ENCODE data around the gene CDKN1A. TPM values are rescaled to one million over a fixed set of nuclear protein-coding genes. Genes with fewer than 3 reads are reported as not detected.

The CDKN1A gene
- total RNA-seq, 1 donor from 2014 or later: 1,168 TPM

GRCh38 chr6:36698196-36698595, 19.7 kb downstream of the CDKN1A start:
- Histone ChIP-seq H3K36me3 (ENCODE audit: control insufficient read depth, insufficient read depth, low read length) (no peaks in the 10 kb centered on the region), H3K27me3 (ENCODE audit: control insufficient read depth, insufficient read depth, low read length) (no peaks in the 10 kb centered on the region), H3K4me3 (ENCODE audit: low read depth, low read length) (no peak overlapping the region)
- DNase-seq (ENCODE audit: low read depth): no peak
- TF ChIP-seq CTCF (IDR thresholded peaks at IDR 0.05; ENCODE audit: insufficient read depth, low read length, poor library complexity, severe bottlenecking): no peak

- TF ChIP-seq CTCF (IDR thresholded peaks at IDR 0.05; ENCODE audit: insufficient read depth, low read length, poor library complexity, severe bottlenecking): no peak
- Histone ChIP-seq H3K36me3 (ENCODE audit: control insufficient read depth, insufficient read depth, low read length) (no peaks in the 10 kb centered on the region), H3K4me3 (ENCODE audit: low read depth, low read length) (no peak overlapping the region), H3K27me3 (ENCODE audit: control insufficient read depth, insufficient read depth, low read length) (no peaks in the 10 kb centered on the region)
- no peak for DNase-seq (ENCODE audit: low read depth)
Measured at GRCh38 chr6:36698871-36699271, 20.4 kb downstream of the CDKN1A start.

GRCh38 chr6:36699348-36699747, 20.8 kb downstream of the CDKN1A start:
- Histone ChIP-seq H3K36me3 (ENCODE audit: control insufficient read depth, insufficient read depth, low read length) (no peaks in the 10 kb centered on the region), H3K4me3 (ENCODE audit: low read depth, low read length) (no peak overlapping the region), H3K27me3 (ENCODE audit: control insufficient read depth, insufficient read depth, low read length) (no peaks in the 10 kb centered on the region)
- DNase-seq (ENCODE audit: low read depth): no peak
- TF ChIP-seq CTCF (IDR thresholded peaks at IDR 0.05; ENCODE audit: insufficient read depth, low read length, poor library complexity, severe bottlenecking): no peak

- H3K36me3 ChIP-seq (ENCODE audit: control insufficient read depth, insufficient read depth, low read length): no peaks in the 10 kb centered on the region
- no peaks in the 10 kb centered on the region for H3K27me3 ChIP-seq (ENCODE audit: control insufficient read depth, insufficient read depth, low read length)
- no peak overlapping the region for H3K4me3 ChIP-seq (ENCODE audit: low read depth, low read length)
- TF ChIP-seq CTCF (IDR thresholded peaks at IDR 0.05; ENCODE audit: insufficient read depth, low read length, poor library complexity, severe bottlenecking): no peak
- no peak for DNase-seq (ENCODE audit: low read depth)
Measured at GRCh38 chr6:36700071-36700812, 21.7 kb downstream of the CDKN1A start.

GRCh38 chr6:36700831-36701230, 22.3 kb downstream of the CDKN1A start:
- DNase-seq (ENCODE audit: low read depth): no peak
- TF ChIP-seq CTCF (IDR thresholded peaks at IDR 0.05; ENCODE audit: insufficient read depth, low read length, poor library complexity, severe bottlenecking): no peak
- H3K36me3 ChIP-seq (ENCODE audit: control insufficient read depth, insufficient read depth, low read length): no peaks in the 10 kb centered on the region
- H3K27me3 ChIP-seq (ENCODE audit: control insufficient read depth, insufficient read depth, low read length): no peaks in the 10 kb centered on the region
- H3K4me3 ChIP-seq (ENCODE audit: low read depth, low read length): no peak overlapping the region
